Measurements from ENCODE around the gene ZNF577. TPM values are rescaled to one million over a fixed set of nuclear protein-coding genes. Genes with fewer than 3 reads are reported as not detected.
A peak's percentile ranks its signal among the peaks of the same experiment; 100 is the strongest.

The ZNF577 gene
- total RNA-seq, 4 donors from 2014 or later = 2.0 to 8.4 (median 4.5) TPM

DNA sequence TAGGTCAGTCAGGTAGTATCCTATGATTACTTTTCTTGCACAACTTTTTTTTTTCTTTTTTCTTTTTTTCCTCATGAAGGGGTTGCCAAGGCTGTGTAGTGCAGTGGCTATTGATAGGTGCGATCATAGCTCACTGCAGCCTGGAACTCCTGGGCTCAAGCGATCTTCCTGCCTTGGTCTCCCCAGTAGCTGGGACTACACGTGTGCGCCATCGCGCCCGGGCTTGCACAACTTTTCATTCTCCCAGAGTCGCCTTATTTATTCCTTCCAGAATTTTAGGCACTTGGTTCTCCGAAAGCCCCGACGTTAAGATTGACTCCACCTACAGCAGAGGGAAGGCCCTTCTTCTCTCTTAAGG, 38.7 kb upstream of the ZNF577 start:
- H3K9me3 ChIP-seq = peaks cover 0 to 31% (median 16%) of the 10 kb centered on the region in 3 donors

DNA sequence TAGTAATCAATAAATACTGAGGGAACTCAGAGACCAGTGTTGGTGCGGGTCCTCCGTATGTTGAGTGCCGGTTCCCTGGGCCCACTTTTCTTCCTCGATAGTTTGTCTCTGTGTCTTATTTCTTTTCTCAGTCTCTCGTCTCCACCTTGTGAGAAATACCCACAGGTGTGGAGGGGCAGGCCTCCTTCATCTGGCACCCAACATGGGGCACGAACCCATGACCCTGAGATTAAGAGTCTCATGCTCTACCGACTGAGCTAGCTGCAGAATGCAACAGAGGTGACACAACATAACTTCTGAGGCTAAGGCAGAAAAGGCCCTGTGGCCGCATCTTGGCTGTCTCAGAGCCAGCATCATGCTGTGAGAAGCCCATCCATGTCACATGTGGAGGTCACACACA, 34.2 kb upstream of the ZNF577 start:
- intact Hi-C loops (cut with DNase I; ENCODE audit: low total_unique reads) = no loop called here
- in situ Hi-C loops (cut with MboI; ENCODE audit: low sequenced_read_pairs in 4 of 4) = no loop called here
- Histone ChIP-seq H3K27me3 (no peaks in the 10 kb centered on the region), H3K27ac (no peak overlapping the region), H3K4me3 (peak overlapping the region in 1 of 4 donors; percentile 21), H3K36me3 (no peaks in the 10 kb centered on the region), H3K9me3 (peaks cover 0 to 47% (median 23%) of the 10 kb centered on the region in 3 donors), H3K4me1 (no peaks in the 10 kb centered on the region)
- ATAC-seq = no peak
- no peak for DNase-seq
- TF ChIP-seq POLR2A (IDR thresholded peaks at IDR 0.05) = no peak
- TF ChIP-seq, protein P1, sequence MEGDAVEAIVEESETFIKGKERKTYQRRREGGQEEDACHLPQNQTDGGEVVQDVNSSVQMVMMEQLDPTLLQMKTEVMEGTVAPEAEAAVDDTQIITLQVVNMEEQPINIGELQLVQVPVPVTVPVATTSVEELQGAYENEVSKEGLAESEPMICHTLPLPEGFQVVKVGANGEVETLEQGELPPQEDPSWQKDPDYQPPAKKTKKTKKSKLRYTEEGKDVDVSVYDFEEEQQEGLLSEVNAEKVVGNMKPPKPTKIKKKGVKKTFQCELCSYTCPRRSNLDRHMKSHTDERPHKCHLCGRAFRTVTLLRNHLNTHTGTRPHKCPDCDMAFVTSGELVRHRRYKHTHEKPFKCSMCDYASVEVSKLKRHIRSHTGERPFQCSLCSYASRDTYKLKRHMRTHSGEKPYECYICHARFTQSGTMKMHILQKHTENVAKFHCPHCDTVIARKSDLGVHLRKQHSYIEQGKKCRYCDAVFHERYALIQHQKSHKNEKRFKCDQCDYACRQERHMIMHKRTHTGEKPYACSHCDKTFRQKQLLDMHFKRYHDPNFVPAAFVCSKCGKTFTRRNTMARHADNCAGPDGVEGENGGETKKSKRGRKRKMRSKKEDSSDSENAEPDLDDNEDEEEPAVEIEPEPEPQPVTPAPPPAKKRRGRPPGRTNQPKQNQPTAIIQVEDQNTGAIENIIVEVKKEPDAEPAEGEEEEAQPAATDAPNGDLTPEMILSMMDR (IDR thresholded peaks at IDR 0.05 in 4 of 5, conservative IDR thresholded peaks at IDR 0.05 in 1 of 5) = no peak

More for the DNA sequence above, 38.7 kb upstream of the ZNF577 start:
- Histone ChIP-seq H3K4me3 (peak overlapping the region; percentile 73 to 95 (median 88)), H3K27me3 (no peaks in the 10 kb centered on the region), H3K27ac (peak overlapping the region; percentile 76 to 91 (median 86)), H3K4me1 (peaks cover 5 to 11% of the 10 kb centered on the region in 2 donors), H3K36me3 (peaks cover 0 to 19% of the 10 kb centered on the region in 2 donors)
- in situ Hi-C loops (cut with MboI; ENCODE audit: low sequenced_read_pairs in 4 of 4) (no loop called here), intact Hi-C loops (cut with DNase I; ENCODE audit: low total_unique reads) (loop anchor here (5.0 kb wide), 1 partner anchor 101 kb away; the partner anchor contains the start of gene ZNF614)
- ATAC-seq (no peak), DNase-seq (no peak)
- TF ChIP-seq POLR2A (IDR thresholded peaks at IDR 0.05) = no peak
- TF ChIP-seq, protein P1 (IDR thresholded peaks at IDR 0.05 in 4 of 5, conservative IDR thresholded peaks at IDR 0.05 in 1 of 5) = no peak

GRCh38 chr19:51919606-51920005, 31.9 kb upstream of the ZNF577 start:
- ATAC-seq (no peak), DNase-seq (no peak)
- Histone ChIP-seq H3K4me1 (no peaks in the 10 kb centered on the region), H3K9me3 (peaks cover 0 to 63% (median 28%) of the 10 kb centered on the region in 3 donors), H3K36me3 (no peaks in the 10 kb centered on the region), H3K4me3 (no peak overlapping the region), H3K27ac (no peak overlapping the region), H3K27me3 (peaks cover 0 to 2% (median 0%) of the 10 kb centered on the region in 3 donors)
- TF ChIP-seq POLR2A (IDR thresholded peaks at IDR 0.05) = no peak
- TF ChIP-seq, protein P1 (IDR thresholded peaks at IDR 0.05 in 4 of 5, conservative IDR thresholded peaks at IDR 0.05 in 1 of 5) = no peak
- intact Hi-C loops (cut with DNase I; ENCODE audit: low total_unique reads) = no loop called here
- in situ Hi-C loops (cut with MboI; ENCODE audit: low sequenced_read_pairs in 4 of 4) = no loop called here

GRCh38 chr19:51916167-51916566, 28.4 kb upstream of the ZNF577 start:
- Histone ChIP-seq H3K4me3 (peak overlapping the region in 1 of 4 donors; percentile 10), H3K27ac (no peak overlapping the region), H3K27me3 (peaks cover 0 to 2% (median 0%) of the 10 kb centered on the region in 3 donors), H3K4me1 (no peaks in the 10 kb centered on the region), H3K36me3 (no peaks in the 10 kb centered on the region), H3K9me3 (peaks cover 0 to 44% (median 16%) of the 10 kb centered on the region in 3 donors)
- TF ChIP-seq, protein P1 (IDR thresholded peaks at IDR 0.05 in 4 of 5, conservative IDR thresholded peaks at IDR 0.05 in 1 of 5) = no peak
- no peak for TF ChIP-seq POLR2A (IDR thresholded peaks at IDR 0.05)
- in situ Hi-C loops (cut with MboI; ENCODE audit: low sequenced_read_pairs in 4 of 4) (no loop called here), intact Hi-C loops (cut with DNase I; ENCODE audit: low total_unique reads) (no loop called here)
- DNase-seq = no peak
- ATAC-seq = no peak
